D721Med (cell line): ENCODE measurements around the gene DTWD1.

Experiments
- DNase-seq: peaks from one replicate; pipeline ENCODE4 v3.0.0; 2011; ENCODE audit warnings: low spot score; ENCODE audit not compliant: insufficient read length
- FAIRE-seq: peaks from 2 replicates; lab custom pipeline; 2011; peaks lifted over from hg19 to GRCh38; lab: Jason Lieb, UNC
- CTCF ChIP-seq: IDR thresholded peaks from 2 replicates; pipeline ENCODE4 v1.5.1; 2012; ENCODE audit warnings: mild to moderate bottlenecking, control low read depth; ENCODE audit not compliant: insufficient read depth; ENCODE audit errors: missing control alignments

DTWD1 gene

GRCh38 chr15:49625460-49626036 is 4.7 kb downstream of the DTWD1 start:
- TF ChIP-seq CTCF, result no peak
- DNase-seq (no peak), FAIRE-seq (no peak)

GRCh38 chr15:49627407-49627877 is 6.6 kb downstream of the DTWD1 start:
- no peak for TF ChIP-seq CTCF
- DNase-seq (no peak), FAIRE-seq (no peak)

GRCh38 chr15:49628379-49628778 is 7.5 kb downstream of the DTWD1 start:
- no peak for TF ChIP-seq CTCF
- DNase-seq (no peak), FAIRE-seq (no peak)

- DNase-seq, result no peak
- no peak for TF ChIP-seq CTCF
- no peak for FAIRE-seq
These were observed 17.0 kb downstream of the DTWD1 start for GRCh38 chr15:49637857-49638256.

- no peak for TF ChIP-seq CTCF
- DNase-seq (no peak), FAIRE-seq (no peak)
These were observed 23.5 kb downstream of the DTWD1 start for GRCh38 chr15:49644364-49644794.

GRCh38 chr15:49645277-49645676 is 24.4 kb downstream of the DTWD1 start:
- DNase-seq (no peak), FAIRE-seq (no peak)
- no peak for TF ChIP-seq CTCF

- DNase-seq (no peak), FAIRE-seq (no peak)
- no peak for TF ChIP-seq CTCF
These were observed 25.1 kb downstream of the DTWD1 start for GRCh38 chr15:49645941-49646340.
